OCI-LY7 (cell line): ENCODE data around the gene NME7.

Experiments used
- EZH2phosphoT487 ChIP-seq: fragments of 200-600 bp; sonication (generic); IDR thresholded peaks from 2 replicates; pipeline ENCODE4 v1.6.1; 2018; ENCODE audit warnings: low read depth, borderline replicate concordance, mild to moderate bottlenecking, mixed run types, antibody characterized with exemption, low read length, moderate library complexity, mixed read lengths
- TF ChIP-seq, protein P1 (sequence below): fragments of 200-600 bp; sonication (generic); conservative IDR thresholded peaks from 2 replicates; pipeline ENCODE4 v1.5.1; 2014; ENCODE audit warnings: mild to moderate bottlenecking, antibody characterized with exemption, low read length, moderate library complexity, mixed read lengths

DNA sequence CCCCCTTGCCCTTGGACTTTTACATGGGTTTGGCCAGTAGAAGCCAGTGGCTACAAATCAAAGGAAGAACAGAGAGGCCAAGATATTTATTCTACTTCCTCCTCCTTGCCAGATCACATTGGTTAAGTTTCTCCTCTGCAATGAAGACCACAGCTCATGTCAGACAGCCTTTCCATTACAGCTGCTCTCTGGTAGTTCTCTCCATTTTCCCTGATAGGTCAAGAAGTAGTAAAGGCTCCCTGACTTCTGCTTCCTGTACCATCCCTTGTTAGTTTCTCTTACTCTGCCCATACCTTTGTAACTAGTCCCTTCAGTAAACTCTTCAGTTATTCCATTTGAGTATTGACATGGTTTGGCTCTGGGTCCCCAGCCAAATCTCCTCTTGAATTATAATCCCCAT is 27.8 kb downstream of the NME7 start:
- TF ChIP-seq, protein P1, sequence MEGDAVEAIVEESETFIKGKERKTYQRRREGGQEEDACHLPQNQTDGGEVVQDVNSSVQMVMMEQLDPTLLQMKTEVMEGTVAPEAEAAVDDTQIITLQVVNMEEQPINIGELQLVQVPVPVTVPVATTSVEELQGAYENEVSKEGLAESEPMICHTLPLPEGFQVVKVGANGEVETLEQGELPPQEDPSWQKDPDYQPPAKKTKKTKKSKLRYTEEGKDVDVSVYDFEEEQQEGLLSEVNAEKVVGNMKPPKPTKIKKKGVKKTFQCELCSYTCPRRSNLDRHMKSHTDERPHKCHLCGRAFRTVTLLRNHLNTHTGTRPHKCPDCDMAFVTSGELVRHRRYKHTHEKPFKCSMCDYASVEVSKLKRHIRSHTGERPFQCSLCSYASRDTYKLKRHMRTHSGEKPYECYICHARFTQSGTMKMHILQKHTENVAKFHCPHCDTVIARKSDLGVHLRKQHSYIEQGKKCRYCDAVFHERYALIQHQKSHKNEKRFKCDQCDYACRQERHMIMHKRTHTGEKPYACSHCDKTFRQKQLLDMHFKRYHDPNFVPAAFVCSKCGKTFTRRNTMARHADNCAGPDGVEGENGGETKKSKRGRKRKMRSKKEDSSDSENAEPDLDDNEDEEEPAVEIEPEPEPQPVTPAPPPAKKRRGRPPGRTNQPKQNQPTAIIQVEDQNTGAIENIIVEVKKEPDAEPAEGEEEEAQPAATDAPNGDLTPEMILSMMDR: no peak
- TF ChIP-seq EZH2phosphoT487: no peak
